Activated CD4-positive, alpha-beta T cell treated with anti-CD3 and anti-CD28 coated beads for 4 hours (primary cell): ENCODE measurements around the gene PCSK9.

Experiments used
- DNase-seq, 2 donors: peaks; one replicate each; pipeline ENCODE4 v3.0.0-alpha.2; 2020

Gene PCSK9

GRCh38 chr1:55060133-55060999 lies 21.0 kb downstream of the PCSK9 start:
- no peak for DNase-seq

GRCh38 chr1:55061000-55061705 lies 21.8 kb downstream of the PCSK9 start:
- no peak for DNase-seq

DNA sequence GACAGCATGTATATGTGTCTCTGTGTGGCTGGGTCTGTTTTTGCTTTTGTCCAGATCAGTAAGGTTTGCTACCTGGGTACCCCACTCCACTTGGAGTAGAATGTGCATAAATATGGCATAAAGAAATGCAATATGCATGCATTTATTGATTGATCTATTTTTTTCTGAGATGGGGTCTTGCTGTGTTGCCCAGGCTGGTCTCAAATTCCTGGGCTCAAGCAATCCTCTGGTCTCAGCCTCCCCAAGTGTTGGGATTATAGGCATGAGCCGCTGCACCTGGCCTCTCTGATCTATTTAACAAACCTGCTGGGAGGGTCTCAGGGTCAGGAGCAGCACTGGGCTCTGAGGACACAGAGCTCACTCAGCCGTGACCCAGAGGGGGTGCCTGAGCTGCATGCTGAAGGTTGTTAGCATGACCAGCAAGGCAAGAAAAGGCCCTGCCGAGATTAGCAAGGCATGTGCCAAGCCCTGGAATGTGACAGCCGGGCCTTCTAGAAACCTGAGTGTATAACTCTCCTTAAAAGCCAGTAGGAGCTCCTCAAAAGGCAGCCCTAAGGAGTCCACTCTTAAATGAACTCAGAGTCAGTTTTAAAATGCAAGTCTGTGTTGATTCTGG lies 22.5 kb downstream of the PCSK9 start:
- no peak for DNase-seq

DNA sequence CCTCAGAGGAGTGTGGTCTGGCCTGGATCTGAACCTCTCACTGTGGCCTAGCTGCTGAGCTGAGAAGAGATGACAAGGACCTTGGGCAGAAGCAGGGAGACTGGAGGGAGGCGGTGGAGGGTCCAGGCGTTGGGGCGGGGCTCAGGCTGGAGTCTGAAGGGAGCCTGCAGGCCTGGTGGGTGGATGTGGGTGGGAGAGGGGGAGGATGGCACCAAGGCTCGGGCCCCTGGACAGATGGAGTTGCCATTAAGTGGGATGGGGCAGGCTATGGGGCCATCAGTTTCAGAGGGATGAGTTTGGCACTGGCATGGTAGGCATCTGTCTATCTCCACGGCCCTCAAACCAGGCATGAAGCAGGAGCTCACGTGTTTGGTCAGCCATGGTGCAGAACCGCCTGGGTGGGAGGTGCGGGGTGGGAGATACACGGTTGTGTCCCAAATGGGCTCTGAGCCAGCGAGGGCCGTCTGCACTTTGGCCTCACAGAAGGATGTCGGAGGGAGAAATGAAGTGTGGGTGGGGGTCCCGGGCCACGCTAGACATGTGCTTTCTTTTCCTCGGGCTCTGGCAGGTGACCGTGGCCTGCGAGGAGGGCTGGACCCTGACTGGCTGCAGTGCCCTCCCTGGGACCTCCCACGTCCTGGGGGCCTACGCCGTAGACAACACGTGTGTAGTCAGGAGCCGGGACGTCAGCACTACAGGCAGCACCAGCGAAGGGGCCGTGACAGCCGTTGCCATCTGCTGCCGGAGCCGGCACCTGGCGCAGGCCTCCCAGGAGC lies 23.6 kb downstream of the PCSK9 start:
- DNase-seq: no peak

- DNase-seq: no peak
These were observed 24.2 kb downstream of the PCSK9 start for GRCh38 chr1:55063577-55063942.

DNA sequence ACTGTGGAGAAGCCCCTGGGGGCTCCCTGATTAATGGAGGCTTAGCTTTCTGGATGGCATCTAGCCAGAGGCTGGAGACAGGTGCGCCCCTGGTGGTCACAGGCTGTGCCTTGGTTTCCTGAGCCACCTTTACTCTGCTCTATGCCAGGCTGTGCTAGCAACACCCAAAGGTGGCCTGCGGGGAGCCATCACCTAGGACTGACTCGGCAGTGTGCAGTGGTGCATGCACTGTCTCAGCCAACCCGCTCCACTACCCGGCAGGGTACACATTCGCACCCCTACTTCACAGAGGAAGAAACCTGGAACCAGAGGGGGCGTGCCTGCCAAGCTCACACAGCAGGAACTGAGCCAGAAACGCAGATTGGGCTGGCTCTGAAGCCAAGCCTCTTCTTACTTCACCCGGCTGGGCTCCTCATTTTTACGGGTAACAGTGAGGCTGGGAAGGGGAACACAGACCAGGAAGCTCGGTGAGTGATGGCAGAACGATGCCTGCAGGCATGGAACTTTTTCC lies 24.8 kb downstream of the PCSK9 start:
- no peak for DNase-seq

DNA sequence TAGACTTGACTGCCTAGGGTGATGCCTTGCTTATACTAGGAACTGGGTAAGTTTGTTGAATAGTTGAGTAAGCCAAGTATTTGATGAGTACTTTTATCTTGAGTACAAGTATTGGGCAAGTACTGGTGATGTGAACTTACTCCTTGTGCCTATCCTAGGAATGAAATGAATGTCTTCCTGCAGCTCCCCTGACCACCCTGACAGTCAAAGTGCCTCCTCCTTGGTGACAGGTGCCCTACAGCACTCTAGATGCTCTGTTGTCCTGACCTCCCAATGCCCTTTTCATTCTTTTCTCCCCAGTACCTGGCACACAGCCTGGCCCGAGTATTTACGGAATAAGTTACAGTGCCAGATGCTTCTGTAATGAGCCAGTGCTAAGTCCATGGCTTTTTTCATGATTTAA lies 25.5 kb downstream of the PCSK9 start:
- DNase-seq: no peak

DNA sequence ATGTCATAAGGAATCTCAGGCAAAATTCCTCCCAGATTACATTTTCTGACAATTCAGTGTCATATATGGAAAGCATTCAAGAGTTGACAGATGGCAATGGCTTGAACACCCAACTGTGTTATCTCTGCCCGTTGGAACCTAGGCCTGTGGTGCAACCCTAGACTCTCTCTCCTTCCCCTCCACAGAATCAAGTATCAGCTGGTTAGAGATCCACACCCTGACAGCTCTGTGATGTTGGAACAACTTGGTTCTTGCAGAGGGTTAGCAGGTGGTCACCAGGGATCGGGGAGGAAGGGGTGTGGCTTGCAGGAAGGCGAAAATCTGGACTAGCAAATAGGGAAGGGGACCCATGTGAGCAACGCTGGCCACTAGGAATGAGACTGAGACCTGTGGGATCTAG lies 26.3 kb downstream of the PCSK9 start:
- no peak for DNase-seq

- DNase-seq: no peak
These were observed 27.9 kb downstream of the PCSK9 start for GRCh38 chr1:55067022-55067778.

- DNase-seq: no peak
These were observed 28.6 kb downstream of the PCSK9 start for GRCh38 chr1:55067914-55068313.

DNA sequence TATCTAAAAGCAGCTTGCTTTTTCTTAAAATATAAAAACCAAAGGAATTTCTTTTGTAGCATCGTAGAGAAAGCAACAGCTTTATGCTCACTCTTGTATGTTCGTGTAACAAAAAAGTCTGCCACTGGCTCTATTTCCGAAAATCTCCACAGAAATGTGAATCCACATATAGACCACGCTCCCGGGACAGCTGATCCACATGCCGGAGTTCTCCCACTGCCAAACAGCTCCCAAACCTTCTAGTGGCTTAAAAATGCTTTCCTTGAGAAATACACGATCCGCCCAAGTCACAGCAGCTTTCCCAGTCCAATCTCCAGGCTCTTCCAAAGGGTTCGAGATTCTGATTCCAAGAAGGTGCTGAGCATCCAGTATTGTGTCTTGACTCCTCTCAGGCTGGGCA lies 29.3 kb downstream of the PCSK9 start:
- DNase-seq: no peak

DNA sequence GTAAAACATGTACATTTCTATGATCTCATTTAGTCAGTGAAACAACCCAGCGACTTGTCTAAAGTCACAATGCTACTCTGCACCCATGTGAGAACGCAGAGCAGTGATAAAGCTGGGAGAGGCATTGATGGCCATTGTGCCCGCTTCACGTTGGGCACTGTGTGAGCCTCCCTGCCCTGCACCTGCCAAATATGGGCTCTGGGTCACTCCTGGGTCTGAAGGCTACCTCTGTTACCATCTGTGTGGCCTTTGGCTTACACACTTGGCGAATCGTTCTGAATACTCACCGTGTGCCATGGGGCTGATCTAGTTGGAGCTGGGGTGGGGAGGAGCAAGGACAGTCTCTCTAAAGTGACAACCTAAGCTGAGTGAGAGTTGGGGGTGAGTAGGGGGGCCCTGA lies 29.9 kb downstream of the PCSK9 start:
- DNase-seq: no peak

- no peak for DNase-seq
These were observed 31.2 kb downstream of the PCSK9 start for GRCh38 chr1:55070293-55071164.

DNA sequence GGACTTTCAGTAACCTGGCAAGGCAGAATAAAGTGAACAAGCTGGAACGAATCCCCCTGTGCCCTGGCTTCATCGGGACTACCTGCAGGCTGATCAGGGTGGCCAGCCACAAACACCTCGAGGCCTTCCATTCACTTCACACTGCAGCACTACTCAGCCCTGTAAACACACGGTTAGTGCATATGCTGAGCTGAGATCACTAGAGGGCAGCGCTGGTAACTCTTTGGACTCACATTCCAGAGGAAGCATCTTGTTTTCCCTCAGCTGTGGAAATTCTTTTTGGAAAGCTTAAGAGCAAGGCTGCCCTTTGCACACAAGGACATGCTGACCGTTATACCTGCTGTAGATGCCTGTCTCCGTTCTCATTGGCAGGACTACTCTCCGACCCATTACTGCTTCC lies 32.1 kb downstream of the PCSK9 start:
- DNase-seq: no peak

GRCh38 chr1:55073187-55073916 lies 34.0 kb downstream of the PCSK9 start:
- DNase-seq: no peak

GRCh38 chr1:55074455-55074854 lies 35.1 kb downstream of the PCSK9 start:
- DNase-seq: no peak

- DNase-seq: no peak
These were observed 37.0 kb downstream of the PCSK9 start for GRCh38 chr1:55076356-55076755.

DNA sequence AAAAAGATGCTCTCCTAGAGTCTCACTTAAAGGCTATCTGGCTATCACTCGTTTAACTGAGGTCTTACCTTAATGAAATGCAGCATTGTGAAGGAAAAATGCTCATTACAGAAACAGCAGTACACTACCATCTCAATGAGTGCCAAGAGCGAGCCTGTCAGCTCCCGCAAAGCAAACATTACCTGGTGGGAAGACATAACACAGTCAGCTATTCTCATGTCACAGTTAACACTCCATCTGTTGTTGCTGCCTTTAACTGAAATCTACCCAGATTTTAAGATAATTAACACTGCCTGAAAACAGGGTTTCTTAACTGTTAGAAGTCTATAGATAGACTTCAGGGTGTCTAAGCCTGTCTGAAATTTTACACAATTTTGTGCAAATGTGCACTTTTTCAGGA lies 39.1 kb downstream of the PCSK9 start:
- no peak for DNase-seq

- DNase-seq: no peak
These were observed 40.3 kb downstream of the PCSK9 start for GRCh38 chr1:55079651-55080050.

DNA sequence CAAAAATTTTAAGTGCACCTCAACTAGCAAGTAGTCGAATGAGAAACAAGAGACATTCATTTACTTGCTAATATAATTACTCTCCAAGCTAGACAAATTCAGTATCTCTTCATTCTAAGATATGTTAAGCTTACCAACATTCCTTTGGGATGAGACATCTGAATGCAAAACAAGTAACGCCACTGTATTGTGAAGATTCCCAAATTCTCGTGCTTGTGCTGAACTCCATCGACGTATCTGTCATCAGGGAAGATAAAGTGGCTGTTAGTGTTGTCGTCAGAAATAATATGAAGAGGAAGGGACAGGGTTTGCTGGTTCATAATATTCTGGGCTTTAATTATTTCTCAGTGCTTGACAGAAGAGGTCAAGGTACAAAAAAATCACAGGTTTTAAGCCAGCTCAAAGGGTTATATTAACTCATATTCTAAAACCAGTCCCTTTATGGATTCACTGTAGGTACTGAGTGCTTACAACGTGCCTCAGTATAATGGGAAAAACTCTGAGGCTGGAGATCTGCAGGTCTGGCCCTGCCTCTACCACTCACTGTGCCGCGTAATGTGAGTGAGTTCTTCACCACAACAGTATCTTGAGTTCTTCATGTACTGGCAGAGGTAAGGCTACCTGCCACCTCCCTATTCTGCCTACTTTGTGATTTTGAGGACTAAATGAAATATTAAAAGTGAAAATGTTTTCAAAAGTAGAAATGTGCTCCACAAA lies 42.0 kb downstream of the PCSK9 start:
- DNase-seq: no peak
